Lower lobe of right lung (tissue), 2 donors: ENCODE data around the gene MPL. TPM values are rescaled to one million over a fixed set of nuclear protein-coding genes. Genes with fewer than 3 reads are reported as not detected.

Source experiments
- ATAC-seq, 2 donors: fragments of 200-7000 bp; cut with Tn5 transposase; one replicate each; pipeline ENCODE4 v1.9.1; 2020 to 2022; ENCODE audit warnings: mild to moderate bottlenecking in 2 of 2, moderate library complexity in 2 of 2
- DNase-seq: peaks from one replicate; pipeline ENCODE4 v3.0.0-alpha.2; 2020
- H3K27ac ChIP-seq: fragments of 200-600 bp; one replicate; pipeline ENCODE4 v1.8.0; 2022
- H3K27me3 ChIP-seq: fragments of 200-600 bp; one replicate; pipeline ENCODE4 v1.8.0; 2022; ENCODE audit warnings: low read depth
- H3K36me3 ChIP-seq: fragments of 200-600 bp; one replicate; pipeline ENCODE4 v1.8.0; 2022; ENCODE audit warnings: mild to moderate bottlenecking
- H3K4me1 ChIP-seq: fragments of 200-600 bp; one replicate; pipeline ENCODE4 v1.8.0; 2022
- H3K4me3 ChIP-seq: fragments of 200-600 bp; one replicate; pipeline ENCODE4 v1.8.0; 2022; ENCODE audit warnings: mild to moderate bottlenecking
- H3K9me3 ChIP-seq: fragments of 200-600 bp; one replicate; pipeline ENCODE4 v1.8.0; 2022
- intact Hi-C: fragments of 100-400 bp; cut with DNase I; formaldehyde crosslinking; loops from one replicate; pipeline ENCODE4 v1.11.0; 2022
- total RNA-seq: library from RNA; stranded (reverse); fragmentation: NEBNext Ultra II Directional; extraction: Animal tissue kit (Norgen Biotek cat#: 25700); gene quantifications from one replicate; pipeline ENCODE4 v1.2.1, GENCODE V29; 2021
- TF ChIP-seq, protein P1 (sequence below): fragments of 200-600 bp; IDR thresholded peaks from one replicate; pipeline ENCODE4 v1.8.0; 2022; ENCODE audit warnings: antibody characterized with exemption, mild to moderate bottlenecking
- donor health status: DM: no; HTN: yes; CAD: no; lungs with severe emphysema.

The MPL gene
- total RNA-seq, 1 donor from 2014 or later = 0.65 TPM

DNA sequence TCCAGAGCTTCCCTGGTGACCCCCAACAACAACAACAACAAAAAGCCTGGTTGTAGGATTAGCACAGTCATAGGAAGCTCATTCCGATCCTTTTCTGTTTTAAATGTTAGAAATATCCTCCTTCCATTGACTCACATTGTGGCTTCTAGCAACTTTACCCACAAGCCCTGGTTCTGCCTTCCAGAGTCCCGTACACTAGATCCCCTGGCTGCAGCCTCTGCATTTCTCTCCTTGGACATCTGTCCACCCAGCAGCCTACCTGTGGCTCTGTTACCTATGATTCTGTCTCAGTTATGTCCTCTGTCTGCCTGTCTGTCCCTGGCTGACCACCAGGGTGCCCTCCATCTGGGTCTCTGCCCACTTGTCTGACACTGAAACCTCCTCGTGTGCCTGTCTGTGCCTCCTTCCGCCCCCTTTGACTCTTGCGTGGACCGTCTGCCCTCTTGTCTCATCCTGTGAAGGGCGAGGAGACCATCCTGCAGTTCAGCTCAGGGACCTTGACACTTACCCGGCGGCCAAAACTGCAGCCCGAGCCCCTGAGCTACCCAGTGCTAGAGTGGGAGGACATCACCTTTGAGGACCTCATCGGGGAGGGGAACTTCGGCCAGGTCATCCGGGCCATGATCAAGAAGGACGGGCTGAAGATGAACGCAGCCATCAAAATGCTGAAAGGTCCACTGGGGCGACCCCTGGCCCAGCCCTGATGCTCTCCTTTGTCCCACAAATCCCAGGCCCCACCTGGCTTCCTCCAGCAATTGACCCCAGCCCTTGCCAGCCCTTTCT is 20.7 kb upstream of the MPL start:
- peaks cover 21% of the 10 kb centered on the region for H3K36me3 ChIP-seq
- TF ChIP-seq, protein P1, sequence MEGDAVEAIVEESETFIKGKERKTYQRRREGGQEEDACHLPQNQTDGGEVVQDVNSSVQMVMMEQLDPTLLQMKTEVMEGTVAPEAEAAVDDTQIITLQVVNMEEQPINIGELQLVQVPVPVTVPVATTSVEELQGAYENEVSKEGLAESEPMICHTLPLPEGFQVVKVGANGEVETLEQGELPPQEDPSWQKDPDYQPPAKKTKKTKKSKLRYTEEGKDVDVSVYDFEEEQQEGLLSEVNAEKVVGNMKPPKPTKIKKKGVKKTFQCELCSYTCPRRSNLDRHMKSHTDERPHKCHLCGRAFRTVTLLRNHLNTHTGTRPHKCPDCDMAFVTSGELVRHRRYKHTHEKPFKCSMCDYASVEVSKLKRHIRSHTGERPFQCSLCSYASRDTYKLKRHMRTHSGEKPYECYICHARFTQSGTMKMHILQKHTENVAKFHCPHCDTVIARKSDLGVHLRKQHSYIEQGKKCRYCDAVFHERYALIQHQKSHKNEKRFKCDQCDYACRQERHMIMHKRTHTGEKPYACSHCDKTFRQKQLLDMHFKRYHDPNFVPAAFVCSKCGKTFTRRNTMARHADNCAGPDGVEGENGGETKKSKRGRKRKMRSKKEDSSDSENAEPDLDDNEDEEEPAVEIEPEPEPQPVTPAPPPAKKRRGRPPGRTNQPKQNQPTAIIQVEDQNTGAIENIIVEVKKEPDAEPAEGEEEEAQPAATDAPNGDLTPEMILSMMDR = peak; percentile 9
- H3K9me3 ChIP-seq = no peaks in the 10 kb centered on the region
- no peaks in the 10 kb centered on the region for H3K4me1 ChIP-seq
- no peaks in the 10 kb centered on the region for H3K27me3 ChIP-seq
- DNase-seq (no peak), ATAC-seq (no peak)
- H3K27ac ChIP-seq = no peak overlapping the region
- intact Hi-C loops = no loop called here
- H3K4me3 ChIP-seq = no peak overlapping the region

DNA sequence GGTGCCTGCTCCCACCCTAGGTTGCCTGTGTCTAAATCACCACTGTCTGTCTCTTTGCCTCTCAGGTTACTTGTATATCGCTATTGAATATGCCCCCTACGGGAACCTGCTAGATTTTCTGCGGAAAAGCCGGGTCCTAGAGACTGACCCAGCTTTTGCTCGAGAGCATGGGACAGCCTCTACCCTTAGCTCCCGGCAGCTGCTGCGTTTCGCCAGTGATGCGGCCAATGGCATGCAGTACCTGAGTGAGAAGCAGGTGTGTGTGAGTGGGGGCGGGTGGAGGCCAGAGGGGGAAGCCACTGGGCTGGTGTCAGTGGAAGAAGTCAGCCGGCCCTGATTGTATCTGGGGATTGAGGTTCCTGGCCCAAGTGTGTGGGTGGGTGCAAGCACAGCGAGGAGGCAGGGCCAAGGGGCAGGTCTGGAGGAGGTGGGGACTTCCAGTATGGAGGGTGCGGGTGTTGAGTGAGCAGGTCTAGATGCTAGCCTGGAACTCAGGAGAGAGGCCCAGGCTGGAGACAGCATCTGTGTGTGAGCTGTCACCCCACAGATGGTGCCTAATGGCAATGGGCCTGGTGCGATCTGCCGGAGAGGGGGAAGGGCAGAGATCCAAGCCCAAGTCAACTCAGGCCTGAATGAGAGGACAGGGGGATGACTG is 19.7 kb upstream of the MPL start:
- TF ChIP-seq, protein P1 = no peak
- Histone ChIP-seq H3K27ac (no peak overlapping the region), H3K4me1 (no peaks in the 10 kb centered on the region), H3K9me3 (no peaks in the 10 kb centered on the region), H3K4me3 (no peak overlapping the region), H3K27me3 (no peaks in the 10 kb centered on the region), H3K36me3 (peaks cover 14% of the 10 kb centered on the region)
- DNase-seq (no peak), ATAC-seq (peak in 1 of 2 donors; percentile 26)
- intact Hi-C loops = no loop called here

DNA sequence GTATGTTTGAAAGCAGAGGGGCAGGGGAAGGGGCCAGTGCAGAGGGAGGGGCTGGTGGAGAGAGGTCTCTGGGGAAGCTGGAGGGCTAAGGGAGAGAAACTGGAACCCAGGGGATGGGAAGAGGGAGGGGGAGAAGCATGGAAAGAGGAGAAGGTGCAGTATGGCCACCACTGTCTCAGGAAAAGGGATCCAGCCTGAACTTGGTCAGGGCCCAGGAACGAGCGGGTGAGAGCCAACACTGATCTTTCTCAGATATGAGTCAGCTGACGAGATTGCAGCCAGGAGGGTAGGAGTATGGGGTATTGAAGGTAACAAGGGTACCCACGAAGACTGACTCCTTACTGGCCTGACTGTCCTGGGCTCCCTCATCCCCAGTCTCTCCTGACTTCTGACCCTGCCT is 18.8 kb upstream of the MPL start:
- no peak for DNase-seq
- no peak overlapping the region for H3K27ac ChIP-seq
- peaks cover 14% of the 10 kb centered on the region for H3K36me3 ChIP-seq
- no peaks in the 10 kb centered on the region for H3K27me3 ChIP-seq
- no peak for ATAC-seq
- no peak overlapping the region for H3K4me3 ChIP-seq
- TF ChIP-seq, protein P1 = no peak
- intact Hi-C loops = no loop called here
- no peaks in the 10 kb centered on the region for H3K9me3 ChIP-seq
- no peaks in the 10 kb centered on the region for H3K4me1 ChIP-seq

DNA sequence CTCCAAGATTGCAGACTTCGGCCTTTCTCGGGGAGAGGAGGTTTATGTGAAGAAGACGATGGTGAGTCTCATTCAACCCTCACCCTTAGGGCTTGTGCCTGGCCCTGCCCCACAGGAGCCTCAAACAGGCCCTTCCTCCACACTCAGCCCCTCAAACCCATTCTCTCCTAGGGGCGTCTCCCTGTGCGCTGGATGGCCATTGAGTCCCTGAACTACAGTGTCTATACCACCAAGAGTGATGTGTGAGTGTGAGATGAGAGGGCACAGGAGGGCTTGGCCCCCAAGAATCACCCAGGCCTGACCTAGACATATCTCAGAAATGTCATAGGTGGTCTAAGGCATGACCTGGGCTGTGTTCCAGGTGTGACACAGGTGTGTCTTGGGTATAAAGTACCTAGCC is 18.3 kb upstream of the MPL start:
- Histone ChIP-seq H3K27ac (no peak overlapping the region), H3K9me3 (no peaks in the 10 kb centered on the region), H3K27me3 (no peaks in the 10 kb centered on the region), H3K4me3 (no peak overlapping the region), H3K36me3 (peaks cover 14% of the 10 kb centered on the region), H3K4me1 (no peaks in the 10 kb centered on the region)
- ATAC-seq (no peak), DNase-seq (no peak)
- TF ChIP-seq, protein P1 = no peak
- intact Hi-C loops = no loop called here

DNA sequence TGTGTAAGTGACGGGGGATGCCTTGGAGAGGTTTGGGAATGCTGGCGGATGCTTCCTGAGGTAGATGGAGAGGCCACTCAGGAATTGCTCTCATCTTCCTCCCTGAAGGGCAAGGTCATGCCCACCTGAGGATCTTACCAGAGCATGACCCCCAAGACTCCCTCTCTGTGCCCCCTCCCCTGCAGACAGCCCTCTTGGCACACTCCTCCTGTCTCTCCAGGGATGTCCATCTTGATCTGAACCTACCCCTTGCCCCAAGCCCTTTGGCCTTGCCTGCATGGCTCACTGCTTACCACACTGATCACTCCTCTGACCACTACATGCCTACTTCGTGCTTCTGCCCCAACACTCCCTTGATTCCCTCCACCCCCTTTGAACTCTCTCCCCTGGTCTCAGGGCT is 17.9 kb upstream of the MPL start:
- ATAC-seq (peak in 1 of 2 donors; percentile 8), DNase-seq (no peak)
- no peak overlapping the region for H3K27ac ChIP-seq
- H3K36me3 ChIP-seq = peaks cover 14% of the 10 kb centered on the region
- H3K4me3 ChIP-seq = no peak overlapping the region
- no peaks in the 10 kb centered on the region for H3K27me3 ChIP-seq
- intact Hi-C loops = no loop called here
- no peaks in the 10 kb centered on the region for H3K4me1 ChIP-seq
- no peaks in the 10 kb centered on the region for H3K9me3 ChIP-seq
- TF ChIP-seq, protein P1 = no peak
